Measurements from ENCODE around the gene SH3TC2.

DNA sequence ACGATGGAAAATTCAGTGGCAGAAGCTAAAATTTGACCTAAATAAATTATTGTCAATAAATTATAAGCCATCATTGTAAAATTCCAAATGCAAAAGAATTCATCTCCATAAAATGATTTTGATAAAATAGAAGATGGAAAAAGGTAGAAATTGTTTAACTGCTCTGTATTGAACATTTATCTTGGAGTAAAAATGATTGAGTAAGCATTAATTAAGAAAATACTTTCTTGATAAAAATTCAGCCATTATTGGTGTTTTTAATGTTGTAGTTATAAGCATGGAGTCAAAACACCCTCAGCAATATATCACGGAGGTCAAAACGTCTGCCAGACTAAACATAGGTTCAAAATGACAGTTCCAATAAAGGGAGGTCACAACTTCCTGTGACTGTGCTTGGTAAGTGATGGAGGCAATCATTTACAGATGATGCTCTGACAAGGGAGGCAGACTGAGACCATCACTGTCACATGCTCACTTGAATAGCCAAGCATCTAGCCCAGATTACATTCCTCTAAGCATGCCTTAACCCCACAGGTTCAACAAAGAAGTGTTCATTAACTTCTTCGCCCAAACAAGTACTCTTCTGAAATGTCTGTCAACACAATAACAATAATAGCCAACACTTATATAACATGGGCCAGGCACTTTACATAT is 69.5 kb downstream of the SH3TC2 start:
- TF ChIP-seq, protein P1, sequence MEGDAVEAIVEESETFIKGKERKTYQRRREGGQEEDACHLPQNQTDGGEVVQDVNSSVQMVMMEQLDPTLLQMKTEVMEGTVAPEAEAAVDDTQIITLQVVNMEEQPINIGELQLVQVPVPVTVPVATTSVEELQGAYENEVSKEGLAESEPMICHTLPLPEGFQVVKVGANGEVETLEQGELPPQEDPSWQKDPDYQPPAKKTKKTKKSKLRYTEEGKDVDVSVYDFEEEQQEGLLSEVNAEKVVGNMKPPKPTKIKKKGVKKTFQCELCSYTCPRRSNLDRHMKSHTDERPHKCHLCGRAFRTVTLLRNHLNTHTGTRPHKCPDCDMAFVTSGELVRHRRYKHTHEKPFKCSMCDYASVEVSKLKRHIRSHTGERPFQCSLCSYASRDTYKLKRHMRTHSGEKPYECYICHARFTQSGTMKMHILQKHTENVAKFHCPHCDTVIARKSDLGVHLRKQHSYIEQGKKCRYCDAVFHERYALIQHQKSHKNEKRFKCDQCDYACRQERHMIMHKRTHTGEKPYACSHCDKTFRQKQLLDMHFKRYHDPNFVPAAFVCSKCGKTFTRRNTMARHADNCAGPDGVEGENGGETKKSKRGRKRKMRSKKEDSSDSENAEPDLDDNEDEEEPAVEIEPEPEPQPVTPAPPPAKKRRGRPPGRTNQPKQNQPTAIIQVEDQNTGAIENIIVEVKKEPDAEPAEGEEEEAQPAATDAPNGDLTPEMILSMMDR (IDR thresholded peaks at IDR 0.05), result no peak
- TF ChIP-seq POLR2A (IDR thresholded peaks at IDR 0.05), result no peak

All from testis (tissue), 2 donors.